DOHH2 (cell line): Measurements from ENCODE around the gene LSM11.

Source experiments
- H3F3A ChIP-seq: fragments of 200-600 bp; sonication (generic), shearing (Covaris generic); 2 replicates; pipeline ENCODE4 v1.6.0; 2016; ENCODE audit warnings: antibody characterized with exemption, mild to moderate bottlenecking; ENCODE audit not compliant: control insufficient read depth, insufficient read depth
- H3K27ac ChIP-seq: fragments of 200-600 bp; sonication (generic); 2 replicates; pipeline ENCODE4 v1.5.1; 2014; ENCODE audit warnings: low read depth, mild to moderate bottlenecking, low read length, moderate library complexity
- H3K27me3 ChIP-seq: fragments of 200-600 bp; sonication (generic); 2 replicates; pipeline ENCODE4 v1.6.1; 2014; ENCODE audit warnings: mild to moderate bottlenecking, low read length, mixed read lengths; ENCODE audit not compliant: control insufficient read depth
- H3K36me3 ChIP-seq: fragments of 200-600 bp; sonication (generic); 2 replicates; pipeline ENCODE4 v1.6.1; 2014; ENCODE audit warnings: mild to moderate bottlenecking, low read length, moderate library complexity, mixed read lengths; ENCODE audit not compliant: control insufficient read depth
- H3K4me1 ChIP-seq: fragments of 200-600 bp; sonication (generic); 2 replicates; pipeline ENCODE4 v1.6.1; 2014; ENCODE audit warnings: mild to moderate bottlenecking, low read length, mixed read lengths; ENCODE audit not compliant: control insufficient read depth
- H3K4me2 ChIP-seq: fragments of 200-600 bp; sonication (generic); 2 replicates; pipeline ENCODE4 v1.6.0; 2014; ENCODE audit warnings: mild to moderate bottlenecking, low read length, moderate library complexity
- H3K4me3 ChIP-seq: fragments of 200-600 bp; sonication (generic); 2 replicates; pipeline ENCODE4 v1.5.1; 2014; ENCODE audit warnings: mild to moderate bottlenecking, low read length, mixed read lengths
- H3K79me2 ChIP-seq: fragments of 200-600 bp; sonication (generic); 2 replicates; pipeline ENCODE4 v1.6.1; 2014; ENCODE audit warnings: mild to moderate bottlenecking, low read length, mixed read lengths; ENCODE audit not compliant: control insufficient read depth
- H3K9me2 ChIP-seq: fragments of 200-600 bp; sonication (generic); replicated peaks from 2 replicates; pipeline ENCODE4 v1.6.1; 2014; ENCODE audit warnings: mild to moderate bottlenecking, low read length, mixed read lengths; ENCODE audit not compliant: control insufficient read depth
- H3K9me3 ChIP-seq: fragments of 200-600 bp; sonication (generic); 2 replicates; pipeline ENCODE4 v1.6.1; 2014; ENCODE audit warnings: antibody characterized with exemption, low read length, mixed read lengths; ENCODE audit not compliant: control insufficient read depth, insufficient read depth
- H4K20me1 ChIP-seq: fragments of 200-600 bp; sonication (generic); 2 replicates; pipeline ENCODE4 v1.6.0; 2014; ENCODE audit warnings: low read depth, mild to moderate bottlenecking, antibody characterized with exemption, low read length, moderate library complexity; ENCODE audit not compliant: control insufficient read depth, insufficient read depth
- EZH2phosphoT487 ChIP-seq: fragments of 200-600 bp; sonication (generic); IDR thresholded peaks from 2 replicates; pipeline ENCODE4 v1.6.1; 2017; ENCODE audit warnings: borderline replicate concordance, mild to moderate bottlenecking, antibody characterized with exemption, low read length, moderate library complexity, mixed read lengths
- TF ChIP-seq, protein P1 (sequence below): fragments of 200-600 bp; sonication (generic); IDR thresholded peaks from one replicate; pipeline ENCODE4 v1.5.1; 2014; ENCODE audit warnings: antibody characterized with exemption, mild to moderate bottlenecking, low read depth, low read length; ENCODE audit not compliant: poor library complexity, severe bottlenecking

LSM11 gene

DNA sequence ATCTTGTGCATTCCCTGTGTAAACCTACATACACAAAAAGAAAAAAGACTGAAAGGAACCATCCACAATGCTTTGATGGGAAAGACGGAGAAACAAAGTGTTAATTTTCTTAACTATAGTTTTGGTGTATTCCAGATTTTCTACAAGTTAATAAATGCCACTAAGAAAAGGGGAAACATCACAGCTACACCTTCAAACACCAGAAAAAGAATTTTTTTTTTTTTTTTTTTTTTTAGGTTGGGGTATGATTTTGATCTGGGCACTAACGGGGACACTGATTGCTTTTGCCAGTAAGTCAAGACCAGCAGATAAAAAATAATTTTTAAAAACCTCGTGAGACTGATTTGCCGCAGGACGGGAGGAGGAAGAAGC, 12.6 kb upstream of the LSM11 start:
- TF ChIP-seq EZH2phosphoT487: no peak
- TF ChIP-seq, protein P1, sequence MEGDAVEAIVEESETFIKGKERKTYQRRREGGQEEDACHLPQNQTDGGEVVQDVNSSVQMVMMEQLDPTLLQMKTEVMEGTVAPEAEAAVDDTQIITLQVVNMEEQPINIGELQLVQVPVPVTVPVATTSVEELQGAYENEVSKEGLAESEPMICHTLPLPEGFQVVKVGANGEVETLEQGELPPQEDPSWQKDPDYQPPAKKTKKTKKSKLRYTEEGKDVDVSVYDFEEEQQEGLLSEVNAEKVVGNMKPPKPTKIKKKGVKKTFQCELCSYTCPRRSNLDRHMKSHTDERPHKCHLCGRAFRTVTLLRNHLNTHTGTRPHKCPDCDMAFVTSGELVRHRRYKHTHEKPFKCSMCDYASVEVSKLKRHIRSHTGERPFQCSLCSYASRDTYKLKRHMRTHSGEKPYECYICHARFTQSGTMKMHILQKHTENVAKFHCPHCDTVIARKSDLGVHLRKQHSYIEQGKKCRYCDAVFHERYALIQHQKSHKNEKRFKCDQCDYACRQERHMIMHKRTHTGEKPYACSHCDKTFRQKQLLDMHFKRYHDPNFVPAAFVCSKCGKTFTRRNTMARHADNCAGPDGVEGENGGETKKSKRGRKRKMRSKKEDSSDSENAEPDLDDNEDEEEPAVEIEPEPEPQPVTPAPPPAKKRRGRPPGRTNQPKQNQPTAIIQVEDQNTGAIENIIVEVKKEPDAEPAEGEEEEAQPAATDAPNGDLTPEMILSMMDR: no peak
- Histone ChIP-seq H4K20me1 (no peaks in the 10 kb centered on the region), H3K9me3 (no peaks in the 10 kb centered on the region), H3K27me3 (no peaks in the 10 kb centered on the region), H3F3A (peaks cover 20% of the 10 kb centered on the region), H3K4me3 (peak overlapping the region; percentile 95), H3K79me2 (peaks cover 33% of the 10 kb centered on the region), H3K4me2 (peak overlapping the region; percentile 96), H3K9me2 (no peaks in the 10 kb centered on the region), H3K4me1 (peaks cover 45% of the 10 kb centered on the region), H3K27ac (peak overlapping the region; percentile 75), H3K36me3 (peaks cover 35% of the 10 kb centered on the region)

DNA sequence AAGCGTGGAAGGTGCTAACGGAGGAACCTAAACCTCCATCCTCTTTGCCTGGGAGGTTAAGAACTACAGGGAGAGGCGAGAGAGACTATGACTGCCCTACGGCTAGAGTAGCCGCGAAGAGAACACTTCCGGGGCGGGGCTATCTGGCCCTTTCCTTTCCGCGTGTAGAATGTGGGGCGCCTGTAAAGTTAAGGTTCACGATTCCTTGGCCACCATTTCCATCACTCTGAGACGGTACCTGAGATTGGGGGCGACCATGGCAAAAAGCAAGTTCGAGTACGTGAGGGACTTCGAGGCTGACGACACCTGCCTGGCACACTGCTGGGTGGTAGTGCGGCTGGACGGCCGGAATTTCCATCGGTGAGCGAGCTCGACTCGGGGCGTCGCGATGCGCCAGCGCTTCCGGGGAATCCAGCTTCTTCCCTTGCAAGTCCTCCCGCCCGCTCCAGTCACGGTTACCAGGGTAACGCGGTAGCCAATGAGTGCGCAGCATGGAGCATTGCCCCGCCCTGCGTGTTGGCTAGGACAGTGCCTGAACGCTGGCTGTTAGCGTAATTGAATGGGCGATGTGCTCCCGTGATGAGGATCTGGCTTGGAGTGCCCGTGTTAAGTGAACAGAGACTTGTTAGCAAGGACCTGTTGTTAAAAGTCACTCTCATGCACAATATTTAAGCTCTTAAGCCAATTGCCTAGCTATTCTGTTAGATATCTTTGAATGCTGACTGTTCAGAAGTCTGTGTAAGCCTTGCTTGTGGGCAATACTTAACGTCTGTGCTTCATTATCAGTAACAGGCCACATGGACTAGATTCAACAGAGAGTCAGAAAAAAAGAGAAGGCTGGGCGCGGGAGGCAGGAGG, 12.0 kb upstream of the LSM11 start, which contains the start of gene THG1L:
THG1L (plus strand) TSS at position 149 of the 858 bp plus-strand sequence; CDS start at position 170, 21 bp downstream.
- Histone ChIP-seq H3F3A (peaks cover 20% of the 10 kb centered on the region), H3K27ac (peak within 1 kb of the TSS; percentile 75), H3K36me3 (peaks cover 41% of the 10 kb centered on the region), H3K4me1 (peaks cover 40% of the 10 kb centered on the region), H3K27me3 (no peaks in the 10 kb centered on the region), H3K4me3 (peak within 1 kb of the TSS; percentile 95), H4K20me1 (no peaks in the 10 kb centered on the region), H3K9me2 (no peaks in the 10 kb centered on the region), H3K4me2 (peak within 1 kb of the TSS; percentile 96), H3K9me3 (no peaks in the 10 kb centered on the region), H3K79me2 (peaks cover 33% of the 10 kb centered on the region)
- TF ChIP-seq, protein P1: no peak
- no peak for TF ChIP-seq EZH2phosphoT487

DNA sequence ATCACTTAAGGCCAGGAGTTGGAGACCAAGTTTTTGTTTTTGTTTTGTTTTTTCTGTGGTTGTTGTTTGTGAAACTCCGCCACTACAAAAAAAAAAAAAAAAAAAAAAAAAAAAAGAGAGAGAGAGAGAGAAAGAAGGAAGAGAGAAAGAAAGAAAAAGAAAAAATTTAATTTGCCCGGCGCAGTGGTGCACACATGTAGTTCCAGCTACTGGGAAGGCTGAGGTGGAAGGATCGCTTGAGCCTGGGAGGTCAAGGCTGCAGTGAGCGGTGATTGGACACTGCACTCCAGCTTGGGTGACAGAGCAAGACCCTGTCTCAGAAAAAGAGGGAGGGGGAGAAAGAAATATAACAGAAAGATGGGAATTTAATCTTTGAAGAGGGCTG, 11.4 kb upstream of the LSM11 start:
- TF ChIP-seq EZH2phosphoT487: no peak
- TF ChIP-seq, protein P1: no peak
- Histone ChIP-seq H3K9me3 (no peaks in the 10 kb centered on the region), H3K9me2 (no peaks in the 10 kb centered on the region), H3K4me2 (peak overlapping the region; percentile 96), H3K4me3 (peak overlapping the region; percentile 95), H3K27me3 (no peaks in the 10 kb centered on the region), H3K79me2 (peaks cover 33% of the 10 kb centered on the region), H3K4me1 (peaks cover 40% of the 10 kb centered on the region), H3F3A (peaks cover 20% of the 10 kb centered on the region), H3K27ac (no peak overlapping the region), H4K20me1 (no peaks in the 10 kb centered on the region), H3K36me3 (peaks cover 46% of the 10 kb centered on the region)
